Heart left ventricle (tissue), 16 donors: ENCODE data around the gene ASIC3. TPM values are rescaled to one million over a fixed set of nuclear protein-coding genes. Genes with fewer than 3 reads are reported as not detected.

Experiments used
- ATAC-seq, 4 donors: fragments of 200-7000 bp; cut with Tn5 transposase; one replicate each; pipeline ENCODE4 v1.9.1; 2020 to 2022; ENCODE audit warnings: moderate library complexity in 4 of 4, mild to moderate bottlenecking in 3 of 4, moderate number of reproducible peaks in 1 of 4
- DNase-seq, 5 donors: peaks; one replicate each; pipeline ENCODE4 v3.0.0-alpha.2; 2020
- H3K27ac ChIP-seq, 12 donors: fragments of 200-600 bp; sonication (generic) in 4 of 12; one replicate each; pipeline versions ENCODE4 v1.5.0 to v1.8.0; 2016 to 2022; ENCODE audit warnings: mild to moderate bottlenecking in 2 of 12
- H3K27me3 ChIP-seq, 9 donors: fragments of 200-600 bp; sonication (generic) in 2 of 9; one replicate each; pipeline versions ENCODE4 v1.5.1 to v1.8.0; 2016 to 2022; ENCODE audit warnings: mild to moderate bottlenecking in 3 of 9
- H3K36me3 ChIP-seq, 9 donors: fragments of 200-600 bp; sonication (generic) in 2 of 9; one replicate each; pipeline versions ENCODE4 v1.5.0 to v1.8.0; 2018 to 2022; ENCODE audit warnings: mild to moderate bottlenecking in 2 of 9
- H3K4me1 ChIP-seq, 12 donors: fragments of 200-600 bp; sonication (generic) in 4 of 12; one replicate each; pipeline versions ENCODE4 v1.5.0 to v1.8.0; 2016 to 2022; ENCODE audit warnings: mild to moderate bottlenecking in 3 of 12
- H3K4me3 ChIP-seq, 12 donors: fragments of 200-600 bp; sonication (generic) in 4 of 12; one replicate each; pipeline versions ENCODE4 v1.5.0 to v1.8.0; 2017 to 2022; ENCODE audit warnings: mild to moderate bottlenecking in 9 of 12, moderate library complexity in 4 of 12
- H3K9me3 ChIP-seq, 12 donors: fragments of 200-600 bp; sonication (generic) in 4 of 12; one replicate each; pipeline versions ENCODE4 v1.5.0 to v1.8.0; 2016 to 2022; ENCODE audit warnings: mild to moderate bottlenecking in 1 of 12
- CTCF ChIP-seq, 12 donors: fragments of 200-600 bp; sonication (generic) in 4 of 12; IDR thresholded peaks; one replicate each; pipeline versions ENCODE4 v1.5.0 to v1.8.0; 2018 to 2022; ENCODE audit warnings: antibody characterized with exemption in 12 of 12, mild to moderate bottlenecking in 5 of 12
- POLR2A ChIP-seq, 2 donors: fragments of 450-650 bp; IDR thresholded peaks; one replicate each; pipeline ENCODE4 v1.6.1; 2017; ENCODE audit warnings: antibody characterized with exemption in 2 of 2, mild to moderate bottlenecking in 2 of 2, moderate library complexity in 2 of 2
- WGBS, 4 donors: extraction: QIAGEN DNeasy Blood & Tissue Kit in 2 of 4; methylation state at CpG; one replicate each; pipeline versions ENCODE4 v1.1.5 to v1.1.7; 2013 to 2018; 5-methylcytosine and 5-hydroxymethylcytosine counted together
- intact Hi-C, 10 donors: fragments of 100-400 bp; cut with DNase I; formaldehyde crosslinking; loops; one replicate each; pipeline versions ENCODE4 v1.11.1 to v1.14.2; 2022
- polyA plus RNA-seq, 2 donors: library from polyadenylated mRNA; stranded (reverse); fragments of 200-250 nt; gene quantifications; one replicate each; pipeline ENCODE4 v1.2.3, GENCODE V29; 2013
- total RNA-seq, 9 donors: library from RNA; depleted of rRNA in 2 of 9; stranded (reverse); fragments of >200 nt in 2 of 9; fragmentation: NEBNext Ultra II Directional in 3 of 9; extraction: Animal tissue kit (Norgen Biotek cat#: 25700) in 3 of 9; gene quantifications; one replicate each; pipeline versions ENCODE4 v1.1.0 to v1.2.4, GENCODE V29; 2016 to 2023
- donor health status: ischemic (EF 13 %, LVEDD 7.1; RV severe dilation, severe dysfunction).
- donor health status: healthy with polysubstance abuse.
- donor health status: DM: no; HTN: yes; CAD: no.
- donor health status: DM: no; HTN: no; CAD: no.
- donor health status: ischemic (EF 25% LVEDD 6.9; RV normal size, moderate dysfunction).
- donor health status: ischemic (EF 25% LVEDD 5.7; RV mildly dilated, moderate dysfunction).
- donor health status: healthy.
- donor health status: DM: yes; HTN: yes; CAD: no.
- donor health status: ischemic (EF 35%, LVEDD 5.7; RV mildly dilated, moderate dysfunction).
- donor health status: nonischemic (EF 11% LVEDD 7.7; RV severe dilation, severe dysfunction).
- donor health status: DM: yes; HTN: yes; CAD: no.
- donor health status: PGD.
- donor health status: ischemic (EF 29% LVEDD 5.4; RV normal size, mild dysfunction).
- donor health status: nonischemic (EF 23%, LVEDD 6.1; RV moderate dilation, normal function).

ASIC3 gene
- total and polyA plus RNA-seq, 11 donors: 2.7 to 12.9 (median 4.8) TPM

- TF ChIP-seq CTCF (IDR thresholded peaks at IDR 0.05): no peak
- no peak for TF ChIP-seq POLR2A (IDR thresholded peaks at IDR 0.05)
- peak in 1 of 5 donors; percentile 19 for DNase-seq
- ATAC-seq: no peak
Observed at GRCh38 chr7:151000897-151001495, 47.3 kb upstream of the ASIC3 start.

GRCh38 chr7:151001546-151001945 is 46.8 kb upstream of the ASIC3 start:
- intact Hi-C loops: no loop called here
- peaks cover 0 to 55% (median 22%) of the 10 kb centered on the region in 9 donors for H3K36me3 ChIP-seq

More at GRCh38 chr7:151000897-151001495, 47.3 kb upstream of the ASIC3 start:
- Histone ChIP-seq H3K4me3 (no peak overlapping the region), H3K27ac (no peak overlapping the region), H3K27me3 (no peaks in the 10 kb centered on the region), H3K9me3 (no peaks in the 10 kb centered on the region), H3K4me1 (peaks cover 0 to 13% (median 1%) of the 10 kb centered on the region in 12 donors), H3K36me3 (peaks cover 0 to 54% (median 22%) of the 10 kb centered on the region in 9 donors)
- intact Hi-C loops: no loop called here
- WGBS, 4 donors: 93 to 97% (median 94%) methylated on average over 13 of the region's 13 CpGs

GRCh38 chr7:151003572-151003971 is 44.8 kb upstream of the ASIC3 start:
- Histone ChIP-seq H3K27me3 (no peaks in the 10 kb centered on the region), H3K36me3 (peaks cover 0 to 46% (median 18%) of the 10 kb centered on the region in 9 donors), H3K4me3 (no peak overlapping the region), H3K9me3 (no peaks in the 10 kb centered on the region), H3K4me1 (peaks cover 0 to 24% (median 21%) of the 10 kb centered on the region in 12 donors), H3K27ac (no peak overlapping the region)
- DNase-seq (peak in 1 of 5 donors; percentile 6), ATAC-seq (no peak)
- no peak for TF ChIP-seq CTCF (IDR thresholded peaks at IDR 0.05)
- TF ChIP-seq POLR2A (IDR thresholded peaks at IDR 0.05): no peak
- intact Hi-C loops: no loop called here
- 84 to 87% (median 85%) methylated on average over 12 of the region's 12 CpGs for WGBS, 4 donors

More at GRCh38 chr7:151001546-151001945, 46.8 kb upstream of the ASIC3 start:
- peak in 1 of 5 donors; percentile 51 for DNase-seq
- peaks cover 0 to 11% (median 4%) of the 10 kb centered on the region in 12 donors for H3K4me1 ChIP-seq
- H3K27ac ChIP-seq: no peak overlapping the region
- H3K9me3 ChIP-seq: no peaks in the 10 kb centered on the region
- no peak for ATAC-seq
- H3K27me3 ChIP-seq: no peaks in the 10 kb centered on the region
- 92 to 95% (median 94%) methylated on average over 16 of the region's 16 CpGs for WGBS, 4 donors
- TF ChIP-seq POLR2A (IDR thresholded peaks at IDR 0.05) (no peak), CTCF (IDR thresholded peaks at IDR 0.05) (no peak)
- no peak overlapping the region for H3K4me3 ChIP-seq

- H3K27ac ChIP-seq: no peak overlapping the region
- ATAC-seq (no peak), DNase-seq (peak in 1 of 5 donors; percentile 4)
- intact Hi-C loops: no loop called here
- H3K4me3 ChIP-seq: no peak overlapping the region
- no peaks in the 10 kb centered on the region for H3K27me3 ChIP-seq
- 79 to 90% (median 86%) methylated on average over 9 of the region's 9 CpGs for WGBS, 4 donors
- H3K4me1 ChIP-seq: peaks cover 0 to 37% (median 27%) of the 10 kb centered on the region in 12 donors
- no peaks in the 10 kb centered on the region for H3K9me3 ChIP-seq
- TF ChIP-seq CTCF (IDR thresholded peaks at IDR 0.05) (no peak), POLR2A (IDR thresholded peaks at IDR 0.05) (no peak)
- peaks cover 0 to 39% (median 15%) of the 10 kb centered on the region in 9 donors for H3K36me3 ChIP-seq
Observed at GRCh38 chr7:151005566-151005965, 42.8 kb upstream of the ASIC3 start.
